Islet of Langerhans (tissue), 1 donor: ENCODE results near the gene TM9SF4.
"Not testable (repeated sequence)": the region's sequence is repeated elsewhere in the genome, so short reads cannot be mapped to it uniquely, and the experiment has no call there.

Experiments used
- FAIRE-seq: peaks from one replicate; lab custom pipeline; 2011; peaks lifted over from hg19 to GRCh38; lab: Jason Lieb, UNC

TM9SF4 gene

GRCh38 chr20:32158943-32159660, 49.6 kb downstream of the TM9SF4 start:
- FAIRE-seq = no peak

- no peak for FAIRE-seq
Observed at GRCh38 chr20:32159766-32160221, 50.3 kb downstream of the TM9SF4 start.

- FAIRE-seq = no peak
Observed at GRCh38 chr20:32160341-32160740, 50.8 kb downstream of the TM9SF4 start.

GRCh38 chr20:32162351-32162750, 52.8 kb downstream of the TM9SF4 start:
- no peak for FAIRE-seq

GRCh38 chr20:32163951-32164350, 54.4 kb downstream of the TM9SF4 start:
- no peak for FAIRE-seq

GRCh38 chr20:32164984-32165735, 55.6 kb downstream of the TM9SF4 start:
- FAIRE-seq = no peak

GRCh38 chr20:32165836-32166545, 56.5 kb downstream of the TM9SF4 start:
- FAIRE-seq = no peak

- no peak for FAIRE-seq
Observed at GRCh38 chr20:32167552-32167951, 58.0 kb downstream of the TM9SF4 start.

- FAIRE-seq = no peak
Observed at GRCh38 chr20:32168184-32168910, 58.8 kb downstream of the TM9SF4 start.

- not testable (repeated sequence) for FAIRE-seq
Observed at GRCh38 chr20:32177696-32178095, 68.2 kb downstream of the TM9SF4 start.

GRCh38 chr20:32179515-32179914, 70.0 kb downstream of the TM9SF4 start:
- FAIRE-seq = no peak

- FAIRE-seq = no peak
Observed at GRCh38 chr20:32179934-32180333, 70.4 kb downstream of the TM9SF4 start.

GRCh38 chr20:32181606-32182005, 72.1 kb downstream of the TM9SF4 start:
- FAIRE-seq = no peak

- no peak for FAIRE-seq
Observed at GRCh38 chr20:32183947-32184635, 74.6 kb downstream of the TM9SF4 start.

GRCh38 chr20:32184961-32185603, 75.6 kb downstream of the TM9SF4 start:
- no peak for FAIRE-seq

GRCh38 chr20:32186506-32186905, 77.0 kb downstream of the TM9SF4 start:
- FAIRE-seq = no peak

GRCh38 chr20:32188376-32189122, 79.0 kb downstream of the TM9SF4 start:
- no peak for FAIRE-seq

GRCh38 chr20:32189123-32189410, 79.6 kb downstream of the TM9SF4 start:
- no peak for FAIRE-seq

GRCh38 chr20:32189691-32190615, 80.4 kb downstream of the TM9SF4 start:
- FAIRE-seq = no peak
